Measurements from ENCODE around the gene MAP2K6.

DNA sequence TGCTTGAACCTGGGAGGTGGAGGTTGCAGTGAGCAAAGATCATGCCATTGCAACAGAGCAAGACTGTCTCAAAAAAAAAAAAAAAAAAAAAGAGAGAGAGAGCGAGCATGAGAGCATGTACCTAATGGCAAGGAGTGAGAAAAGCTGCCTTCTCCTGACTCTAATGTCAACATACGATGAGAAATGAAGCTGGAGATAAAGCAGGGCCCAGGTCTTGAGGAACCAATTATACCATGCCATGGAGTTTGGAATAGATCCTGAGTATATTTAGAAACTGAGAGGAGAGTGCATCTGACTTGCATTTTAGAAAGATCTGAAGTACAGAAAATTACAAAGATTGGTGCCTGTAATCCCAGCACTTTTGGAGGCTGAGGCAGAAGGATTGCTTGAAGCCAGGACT is 3.8 kb upstream of the MAP2K6 start:
- TF ChIP-seq CTCF (IDR thresholded peaks at IDR 0.05) (no peak), POLR2A (IDR thresholded peaks at IDR 0.05) (no peak)
